Endothelial cell (in vitro differentiated cells): ENCODE data around the gene DDTL. TPM values are rescaled to one million over a fixed set of nuclear protein-coding genes. Genes with fewer than 3 reads are reported as not detected.

Experiments used
- DNase-seq: peaks from one replicate; pipeline ENCODE4 v3.0.0; 2021; ENCODE audit warnings: low spot score
- H3K27ac Mint-ChIP-seq: one replicate; pipeline ENCODE4 v1.8.0; 2021; ENCODE audit warnings: mixed read lengths, inconsistent platforms; ENCODE audit not compliant: unreplicated experiment
- H3K27me3 Mint-ChIP-seq: one replicate; pipeline ENCODE4 v1.8.0; 2021; ENCODE audit warnings: mild to moderate bottlenecking, moderate library complexity, mixed read lengths, inconsistent platforms; ENCODE audit not compliant: unreplicated experiment
- H3K36me3 Mint-ChIP-seq: one replicate; pipeline ENCODE4 v1.8.0; 2021; ENCODE audit warnings: mild to moderate bottlenecking, low read depth, mixed read lengths, inconsistent platforms; ENCODE audit not compliant: unreplicated experiment
- H3K4me1 Mint-ChIP-seq: one replicate; pipeline ENCODE4 v1.8.0; 2021; ENCODE audit warnings: mild to moderate bottlenecking, mixed read lengths, inconsistent platforms; ENCODE audit not compliant: unreplicated experiment
- H3K4me3 Mint-ChIP-seq: one replicate; pipeline ENCODE4 v1.8.0; 2021; ENCODE audit warnings: mild to moderate bottlenecking, mixed read lengths, inconsistent platforms; ENCODE audit not compliant: unreplicated experiment
- H3K9me3 Mint-ChIP-seq: one replicate; pipeline ENCODE4 v1.8.0; 2021; ENCODE audit warnings: mixed read lengths, inconsistent platforms; ENCODE audit not compliant: unreplicated experiment
- CTCF ChIP-seq: fragments of 200-600 bp; sonication (generic); IDR thresholded peaks from one replicate; pipeline ENCODE4 v1.5.0; 2021; ENCODE audit warnings: antibody characterized with exemption; ENCODE audit not compliant: unreplicated experiment
- total RNA-seq: library from RNA; stranded (reverse); fragmentation: NEBNext Ultra II Directional; extraction: Animal tissue kit (Norgen Biotek cat#: 25700); gene quantifications from one replicate; pipeline ENCODE4 v1.2.1, GENCODE V29; 2021; ENCODE audit not compliant: unreplicated experiment

Gene DDTL
- total RNA-seq, 1 donor from 2014 or later = 1.4 TPM

GRCh38 chr22:24010018-24010391, 43.3 kb downstream of the DDTL start:
- Mint-ChIP-seq H3K4me1 (peaks cover 30% of the 10 kb centered on the region), H3K27me3 (peaks cover 11% of the 10 kb centered on the region), H3K4me3 (peak overlapping the region; percentile 48), H3K36me3 (peaks cover 7% of the 10 kb centered on the region), H3K27ac (peak overlapping the region; percentile 58), H3K9me3 (no peaks in the 10 kb centered on the region)
- no peak for DNase-seq
- TF ChIP-seq CTCF = no peak

GRCh38 chr22:24011735-24012068, 45.0 kb downstream of the DDTL start:
- Mint-ChIP-seq H3K4me1 (peaks cover 18% of the 10 kb centered on the region), H3K4me3 (peak overlapping the region; percentile 96), H3K9me3 (no peaks in the 10 kb centered on the region), H3K36me3 (peaks cover 6% of the 10 kb centered on the region), H3K27me3 (peaks cover 10% of the 10 kb centered on the region), H3K27ac (peak overlapping the region; percentile 96)
- TF ChIP-seq CTCF = no peak
- no peak for DNase-seq

GRCh38 chr22:24016156-24016555, 49.5 kb downstream of the DDTL start:
- Mint-ChIP-seq H3K4me3 (no peak overlapping the region), H3K4me1 (peaks cover 4% of the 10 kb centered on the region), H3K27me3 (peaks cover 2% of the 10 kb centered on the region), H3K36me3 (no peaks in the 10 kb centered on the region), H3K27ac (no peak overlapping the region), H3K9me3 (no peaks in the 10 kb centered on the region)
- TF ChIP-seq CTCF = no peak
- DNase-seq = no peak

- TF ChIP-seq CTCF = no peak
- no peaks in the 10 kb centered on the region for H3K4me1 Mint-ChIP-seq
- no peak overlapping the region for H3K4me3 Mint-ChIP-seq
- H3K9me3 Mint-ChIP-seq = no peaks in the 10 kb centered on the region
- DNase-seq = no peak
- peaks cover 1% of the 10 kb centered on the region for H3K27me3 Mint-ChIP-seq
- H3K36me3 Mint-ChIP-seq = no peaks in the 10 kb centered on the region
- H3K27ac Mint-ChIP-seq = no peak overlapping the region
Measured at GRCh38 chr22:24021304-24021703, 54.6 kb downstream of the DDTL start.

Other genes starting within 250 kb of the DDTL start
- 8.0 TPM for gene ZNF70, start 215.8 kb upstream of the DDTL start, total RNA-seq
- not detected for gene VPREB3, start 212.5 kb upstream of the DDTL start, total RNA-seq
- 2.0 TPM for gene C22orf15, start 203.9 kb upstream of the DDTL start, total RNA-seq
- gene CHCHD10, start 198.9 kb upstream of the DDTL start, total RNA-seq = 55.8 TPM
- gene MMP11, start 194.0 kb upstream of the DDTL start, total RNA-seq = 3.4 TPM
- gene SMARCB1, start 179.9 kb upstream of the DDTL start, total RNA-seq = 105 TPM
- gene DERL3, start 127.9 kb upstream of the DDTL start, total RNA-seq = 1.3 TPM
- 9.2 TPM for gene SLC2A11, start 109.0 kb upstream of the DDTL start, total RNA-seq
- 306 TPM for gene MIF, start 72.5 kb upstream of the DDTL start, total RNA-seq
- 6.0 TPM for gene GSTT2B, start 5.7 kb upstream of the DDTL start, total RNA-seq
- 73.5 TPM for gene DDT, start 7.6 kb downstream of the DDTL start, total RNA-seq
- not detected for gene GSTT2, start 13.2 kb downstream of the DDTL start, total RNA-seq
- not detected for gene GSTT4, start 38.6 kb downstream of the DDTL start, total RNA-seq
- 61.2 TPM for gene CABIN1, start 44.4 kb downstream of the DDTL start, total RNA-seq
- gene SUSD2, start 214.6 kb downstream of the DDTL start, total RNA-seq = 0.38 TPM